H9 (cell line): ENCODE results near the gene LIX1L. TPM values are rescaled to one million over a fixed set of nuclear protein-coding genes. Genes with fewer than 3 reads are reported as not detected.

Source experiments
- DNase-seq: peaks from one replicate; pipeline ENCODE4 v3.0.0-alpha.2; 2017
- H2AFZ ChIP-seq: one replicate; pipeline ENCODE4 v1.6.1; 2013; ENCODE audit warnings: mild to moderate bottlenecking, low read length, control low read depth, moderate library complexity
- H2AK5ac ChIP-seq: 2 replicates; pipeline ENCODE4 v1.6.1; 2013; ENCODE audit warnings: low read length, control low read depth, mixed read lengths; ENCODE audit not compliant: insufficient read length
- H2BK120ac ChIP-seq: one replicate; pipeline ENCODE4 v1.6.1; 2013; ENCODE audit warnings: low read depth, mild to moderate bottlenecking, low read length, control low read depth, inconsistent platforms; ENCODE audit not compliant: poor library complexity, severe bottlenecking
- H2BK12ac ChIP-seq: 2 replicates; pipeline ENCODE4 v1.6.1; 2013; ENCODE audit warnings: low read length, control low read depth, mixed read lengths, low read depth; ENCODE audit not compliant: insufficient read length
- H2BK15ac ChIP-seq: 2 replicates; pipeline ENCODE4 v1.6.1; 2013; ENCODE audit warnings: low read depth, low read length, control low read depth
- H2BK20ac ChIP-seq: one replicate; pipeline ENCODE4 v1.6.1; 2013; ENCODE audit warnings: low read depth, mild to moderate bottlenecking, low read length, control low read depth, inconsistent platforms; ENCODE audit not compliant: poor library complexity, severe bottlenecking
- H2BK5ac ChIP-seq: 2 replicates; pipeline ENCODE4 v1.6.1; 2013; ENCODE audit warnings: low read length, control low read depth, mixed read lengths; ENCODE audit not compliant: insufficient read length
- H3K14ac ChIP-seq: 2 replicates; pipeline ENCODE4 v1.6.1; 2013; ENCODE audit warnings: low read length, control low read depth; ENCODE audit not compliant: insufficient read depth
- H3K18ac ChIP-seq: 2 replicates; pipeline ENCODE4 v1.6.1; 2013; ENCODE audit warnings: low read depth, mild to moderate bottlenecking, mixed read lengths, low read length, control low read depth; ENCODE audit not compliant: insufficient read length
- H3K23ac ChIP-seq: 2 replicates; pipeline ENCODE4 v1.6.1; 2013; ENCODE audit warnings: low read length, control low read depth, mixed read lengths, low read depth; ENCODE audit not compliant: insufficient read length
- H3K23me2 ChIP-seq: 2 replicates; pipeline ENCODE4 v1.6.1; 2013; ENCODE audit warnings: low read depth, mild to moderate bottlenecking, mixed read lengths, low read length, control low read depth; ENCODE audit not compliant: insufficient read length, poor library complexity, severe bottlenecking
- H3K27ac ChIP-seq: 2 replicates; pipeline ENCODE4 v1.5.1; 2013; ENCODE audit warnings: low read length, control low read depth, mixed read lengths, low read depth; ENCODE audit not compliant: insufficient read length
- H3K27me3 ChIP-seq: 2 replicates; pipeline ENCODE4 v1.6.1; 2013; ENCODE audit warnings: low read length, control low read depth, inconsistent platforms; ENCODE audit not compliant: insufficient read depth
- H3K4ac ChIP-seq: 2 replicates; pipeline ENCODE4 v1.6.1; 2013; ENCODE audit warnings: low read depth, mild to moderate bottlenecking, control low read depth, inconsistent platforms, low read length, moderate library complexity
- H3K4me1 ChIP-seq: 2 replicates; pipeline ENCODE4 v1.6.1; 2013; ENCODE audit warnings: low read length, control low read depth, inconsistent platforms; ENCODE audit not compliant: insufficient read depth
- H3K4me2 ChIP-seq: 2 replicates; pipeline ENCODE4 v1.6.1; 2013; ENCODE audit warnings: low read length, control low read depth, mixed read lengths; ENCODE audit not compliant: insufficient read length, insufficient read depth
- H3K56ac ChIP-seq: 2 replicates; pipeline ENCODE4 v1.6.1; 2013; ENCODE audit warnings: low read depth, mild to moderate bottlenecking, mixed read lengths, low read length, control low read depth; ENCODE audit not compliant: insufficient read length
- H3K79me1 ChIP-seq: 2 replicates; pipeline ENCODE4 v1.6.1; 2013; ENCODE audit warnings: low read depth, mild to moderate bottlenecking, moderate library complexity, low read length, control low read depth, inconsistent platforms; ENCODE audit not compliant: insufficient read depth, poor library complexity, severe bottlenecking
- H3K79me2 ChIP-seq: 2 replicates; pipeline ENCODE4 v1.6.1; 2013; ENCODE audit warnings: low read length, control low read depth, inconsistent platforms; ENCODE audit not compliant: insufficient read depth
- H3K9ac ChIP-seq: 2 replicates; pipeline ENCODE4 v1.6.1; 2013; ENCODE audit warnings: low read length, control low read depth, mixed read lengths; ENCODE audit not compliant: insufficient read length; ENCODE audit errors: extremely low read depth
- H3K9me3 ChIP-seq: one replicate; pipeline ENCODE4 v1.6.1; 2013; ENCODE audit warnings: low read depth, low read length, inconsistent platforms; ENCODE audit not compliant: control insufficient read depth
- H3T11ph ChIP-seq: one replicate; pipeline ENCODE4 v1.6.1; 2013; ENCODE audit warnings: mild to moderate bottlenecking, low read length, control low read depth, inconsistent platforms
- H4K20me1 ChIP-seq: one replicate; pipeline ENCODE4 v1.6.1; 2013; ENCODE audit not compliant: control insufficient read depth, insufficient read length, insufficient read depth
- H4K5ac ChIP-seq: 2 replicates; pipeline ENCODE4 v1.6.1; 2013; ENCODE audit warnings: low read depth, mild to moderate bottlenecking, mixed read lengths, low read length, control low read depth; ENCODE audit not compliant: insufficient read length
- H4K8ac ChIP-seq: replicated peaks from 2 replicates; pipeline ENCODE4 v1.6.1; 2013; ENCODE audit warnings: low read length, control low read depth, mixed read lengths, low read depth; ENCODE audit not compliant: insufficient read length
- H4K91ac ChIP-seq: 2 replicates; pipeline ENCODE4 v1.6.1; 2013; ENCODE audit warnings: low read depth, mild to moderate bottlenecking, moderate library complexity, mixed read lengths, low read length, control low read depth; ENCODE audit not compliant: insufficient read length
- H3K27ac Mint-ChIP-seq, 3 experiments: 2 replicates in 2 of 3; 3 replicates in 1 of 3; pipeline ENCODE4 v1.8.0; 2020 to 2021; ENCODE audit warnings: mixed read lengths in 3 of 3, mild to moderate bottlenecking in 1 of 3, moderate library complexity in 1 of 3
- H3K27me3 Mint-ChIP-seq: 2 replicates; pipeline ENCODE4 v1.8.0; 2021; ENCODE audit warnings: low read depth, mild to moderate bottlenecking, moderate library complexity, mixed read lengths
- H3K36me3 Mint-ChIP-seq, 3 experiments: 2 replicates in 2 of 3; 3 replicates in 1 of 3; pipeline ENCODE4 v1.8.0; 2020 to 2021; ENCODE audit warnings: low read depth in 3 of 3, mixed read lengths in 3 of 3; ENCODE audit not compliant: insufficient read depth in 1 of 3
- H3K4me1 Mint-ChIP-seq, 2 experiments: 2 replicates each; pipeline ENCODE4 v1.8.0; 2020; ENCODE audit warnings: mixed read lengths in 2 of 2
- H3K4me3 Mint-ChIP-seq, 2 experiments: 2 replicates in 1 of 2; 3 replicates in 1 of 2; pipeline ENCODE4 v1.8.0; 2020 to 2021; ENCODE audit warnings: mild to moderate bottlenecking in 2 of 2, mixed read lengths in 2 of 2, moderate library complexity in 1 of 2
- H3K9me3 Mint-ChIP-seq, 2 experiments: 2 replicates in 1 of 2; 3 replicates in 1 of 2; pipeline ENCODE4 v1.8.0; 2020; ENCODE audit warnings: mild to moderate bottlenecking in 2 of 2, mixed read lengths in 2 of 2, moderate library complexity in 1 of 2
- total RNA-seq: library from RNA; stranded (reverse); gene quantifications from 2 replicates; pipeline ENCODE4 v1.2.1, GENCODE V29; 2021
- TF ChIP-seq, protein P1 (sequence below): fragments of 200-600 bp; sonication (generic); conservative IDR thresholded peaks from 3 replicates; pipeline ENCODE4 v1.8.0; 2021; ENCODE audit warnings: antibody characterized with exemption, mild to moderate bottlenecking

Gene LIX1L
- total RNA-seq, 1 experiment from 2014 or later, result 5.9 TPM

DNA sequence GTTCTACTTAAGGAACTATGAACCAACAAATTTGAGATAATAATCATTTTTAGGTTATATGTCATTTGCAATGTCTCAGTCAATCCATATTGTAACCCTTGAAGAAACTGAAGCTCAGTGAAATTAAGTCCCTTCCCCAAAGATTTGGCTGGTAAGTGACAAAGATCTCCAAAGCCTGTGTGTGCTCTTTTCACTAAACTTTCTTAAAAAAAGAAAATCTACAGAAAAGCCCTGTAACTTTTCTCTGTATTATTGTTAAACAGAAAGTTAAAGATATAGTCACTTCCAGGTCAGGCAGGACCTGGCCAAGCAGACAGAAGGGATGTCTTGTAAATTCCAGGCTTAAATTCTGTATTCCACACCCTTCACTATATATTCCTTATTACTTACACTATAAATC, 1.5 kb downstream of the LIX1L start:
- Histone ChIP-seq H4K91ac (no peak overlapping the region), H2BK20ac (no peak overlapping the region), H3T11ph (no peak overlapping the region), H4K8ac (no peak overlapping the region), H3K9me3 (no peaks in the 10 kb centered on the region), H3K14ac (no peak overlapping the region), H4K5ac (no peak overlapping the region), H4K20me1 (no peaks in the 10 kb centered on the region), H3K9ac (no peak overlapping the region), H3K4me2 (no peak overlapping the region), H2BK15ac (no peak overlapping the region), H2BK12ac (no peak overlapping the region), H2BK5ac (no peak overlapping the region), H3K4ac (no peak overlapping the region), H3K4me1 (no peaks in the 10 kb centered on the region; the same call in 1 of the 2 replicates), H3K56ac (no peak overlapping the region), H3K18ac (no peak overlapping the region), H2BK120ac (no peak overlapping the region), H3K79me2 (no peaks in the 10 kb centered on the region), H3K23me2 (peaks cover 14% of the 10 kb centered on the region), H3K79me1 (no peaks in the 10 kb centered on the region), H2AK5ac (no peak overlapping the region), H3K27me3 (peaks cover 21% of the 10 kb centered on the region; the same call in 1 of the 2 replicates), H3K23ac (no peak overlapping the region), H2AFZ (no peak overlapping the region), H3K27ac (no peak overlapping the region)
- TF ChIP-seq, protein P1, sequence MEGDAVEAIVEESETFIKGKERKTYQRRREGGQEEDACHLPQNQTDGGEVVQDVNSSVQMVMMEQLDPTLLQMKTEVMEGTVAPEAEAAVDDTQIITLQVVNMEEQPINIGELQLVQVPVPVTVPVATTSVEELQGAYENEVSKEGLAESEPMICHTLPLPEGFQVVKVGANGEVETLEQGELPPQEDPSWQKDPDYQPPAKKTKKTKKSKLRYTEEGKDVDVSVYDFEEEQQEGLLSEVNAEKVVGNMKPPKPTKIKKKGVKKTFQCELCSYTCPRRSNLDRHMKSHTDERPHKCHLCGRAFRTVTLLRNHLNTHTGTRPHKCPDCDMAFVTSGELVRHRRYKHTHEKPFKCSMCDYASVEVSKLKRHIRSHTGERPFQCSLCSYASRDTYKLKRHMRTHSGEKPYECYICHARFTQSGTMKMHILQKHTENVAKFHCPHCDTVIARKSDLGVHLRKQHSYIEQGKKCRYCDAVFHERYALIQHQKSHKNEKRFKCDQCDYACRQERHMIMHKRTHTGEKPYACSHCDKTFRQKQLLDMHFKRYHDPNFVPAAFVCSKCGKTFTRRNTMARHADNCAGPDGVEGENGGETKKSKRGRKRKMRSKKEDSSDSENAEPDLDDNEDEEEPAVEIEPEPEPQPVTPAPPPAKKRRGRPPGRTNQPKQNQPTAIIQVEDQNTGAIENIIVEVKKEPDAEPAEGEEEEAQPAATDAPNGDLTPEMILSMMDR, result no peak
- Mint-ChIP-seq H3K36me3 (no peaks in the 10 kb centered on the region), H3K27ac (no peak overlapping the region), H3K4me1 (peaks cover 22% of the 10 kb centered on the region in 2 experiments), H3K9me3 (no peaks in the 10 kb centered on the region), H3K27me3 (peaks cover 54% of the 10 kb centered on the region), H3K4me3 (peak overlapping the region in 1 of 2 experiments; percentile 82; a peak in 4 of 5 replicates)
- DNase-seq, result no peak
